ENCODE measurements around the gene LY6G6C.

LY6G6C gene

DNA sequence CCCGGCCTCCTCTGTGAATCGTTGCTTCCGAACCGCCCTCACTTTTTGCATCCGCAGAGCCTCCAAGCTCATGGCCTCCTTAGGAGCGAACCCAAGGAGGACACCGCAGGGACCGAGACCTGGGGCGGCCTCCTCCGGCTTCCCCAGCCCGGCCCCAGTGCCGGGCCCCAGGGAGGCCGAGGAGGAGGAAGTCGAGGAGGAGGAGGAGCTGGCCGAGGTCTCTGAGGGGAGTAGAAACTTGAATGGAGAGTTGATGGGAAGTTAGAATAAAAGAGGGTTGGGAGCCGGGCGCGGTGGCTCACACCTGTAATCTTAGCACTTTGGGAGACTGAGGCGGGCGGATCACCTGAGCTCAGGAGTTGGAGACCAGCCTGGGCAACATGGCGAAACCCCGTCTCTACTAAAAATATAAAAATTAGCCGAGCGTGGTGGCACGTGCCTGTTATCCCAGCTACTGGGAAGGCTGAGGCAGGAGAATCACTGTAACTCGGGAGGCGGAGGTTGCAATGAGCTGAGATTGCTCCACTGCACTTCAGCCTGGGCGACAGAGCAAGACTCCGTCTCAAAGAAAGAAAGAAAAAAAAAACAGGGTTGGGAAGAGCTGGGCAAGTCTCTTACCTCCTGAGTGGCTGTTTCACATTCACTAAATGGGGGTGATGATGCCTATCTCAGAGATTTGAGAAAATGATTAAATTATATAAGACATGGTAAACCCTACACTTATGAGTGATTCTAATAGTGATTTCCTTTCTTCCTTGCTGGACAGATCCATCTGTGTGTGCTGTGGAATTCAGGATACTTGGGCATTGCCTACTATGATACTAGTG lies 19.1 kb upstream of the LY6G6C start:
- DNase-seq: no peak

DNA sequence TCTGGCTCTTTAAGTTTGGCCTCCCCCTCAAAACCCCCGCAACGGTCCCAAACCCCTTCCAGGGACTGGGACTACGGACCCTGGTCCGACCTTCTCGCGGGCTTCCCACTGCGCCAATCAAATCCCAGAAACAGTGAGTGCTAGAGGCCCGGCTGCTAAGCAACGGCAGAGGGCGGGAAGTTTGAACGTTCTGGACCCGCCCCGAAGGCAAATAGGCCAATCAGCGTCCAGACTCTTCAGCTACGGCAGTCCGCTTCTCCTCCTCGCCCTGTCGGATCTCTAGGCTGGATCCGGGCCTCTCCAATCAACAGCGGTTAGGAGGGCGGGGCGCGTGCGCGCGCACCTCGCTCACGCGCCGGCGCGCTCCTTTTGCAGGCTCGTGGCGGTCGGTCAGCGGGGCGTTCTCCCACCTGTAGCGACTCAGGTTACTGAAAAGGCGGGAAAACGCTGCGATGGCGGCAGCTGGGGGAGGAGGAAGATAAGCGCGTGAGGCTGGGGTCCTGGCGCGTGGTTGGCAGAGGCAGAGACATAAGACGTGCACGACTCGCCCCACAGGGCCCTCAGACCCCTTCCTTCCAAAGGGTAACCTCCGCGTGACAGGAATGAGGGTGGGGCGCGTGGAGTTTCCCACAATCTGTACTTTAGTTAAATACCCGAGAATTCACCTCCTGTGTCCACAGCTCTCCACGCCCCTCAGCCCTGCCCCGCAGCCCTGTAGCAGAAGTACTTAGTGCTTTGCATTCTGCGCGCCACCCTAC lies 18.3 kb upstream of the LY6G6C start, which contains the start of gene MSH5:
Gene MSH5 (plus strand): TSS at position 367 of the 758 bp plus-strand sequence. CDS start 462 bp downstream, outside the sequence.
- DNase-seq: peak; percentile 99

DNA sequence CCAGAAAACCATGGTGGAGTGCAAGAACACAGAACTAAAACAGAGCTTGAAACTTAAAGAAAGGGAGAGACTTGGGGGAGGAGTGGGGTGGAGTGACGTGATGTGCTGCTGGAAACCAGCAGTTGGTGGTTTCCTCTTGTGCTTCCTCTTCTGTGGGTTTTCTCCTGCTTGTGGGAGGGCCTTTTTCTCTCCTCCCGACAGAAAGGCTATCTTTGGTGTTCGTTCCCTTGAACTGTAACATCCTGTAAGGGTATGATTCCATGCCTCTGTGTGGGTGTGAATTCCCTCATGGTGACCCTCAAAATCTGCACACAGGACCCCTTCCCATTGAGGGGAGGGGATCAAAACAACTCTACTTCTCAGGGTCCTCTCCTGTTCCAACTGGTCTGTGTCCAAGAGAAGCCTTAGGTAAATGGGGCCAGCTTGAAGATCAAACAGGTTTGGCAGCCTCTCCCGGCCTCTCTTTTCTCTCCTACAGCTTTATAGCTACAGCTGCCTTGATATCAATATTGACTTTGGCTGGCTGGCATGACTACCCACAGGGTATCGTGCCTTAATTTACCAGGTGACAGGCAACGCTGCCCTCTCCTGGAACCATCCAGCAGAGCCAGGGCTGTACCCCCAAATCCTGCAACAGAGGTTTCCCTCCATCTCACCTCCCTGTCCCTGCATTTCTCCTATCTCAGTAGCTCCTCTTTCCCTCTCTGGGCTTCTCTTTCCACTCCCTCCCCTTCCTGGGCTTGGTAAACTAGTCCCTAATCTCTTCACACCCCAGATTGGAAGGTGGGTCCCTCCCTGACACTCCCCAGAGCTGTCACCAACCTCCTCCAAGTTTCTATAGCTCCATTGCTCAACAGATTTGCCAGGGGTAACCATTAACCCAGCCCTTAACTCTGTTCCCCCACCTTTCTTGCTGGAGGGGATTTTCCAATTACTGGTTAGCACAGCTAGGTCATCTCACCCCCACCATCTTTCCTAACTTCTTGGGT lies 16.7 kb upstream of the LY6G6C start:
- DNase-seq: peak; percentile 49

DNA sequence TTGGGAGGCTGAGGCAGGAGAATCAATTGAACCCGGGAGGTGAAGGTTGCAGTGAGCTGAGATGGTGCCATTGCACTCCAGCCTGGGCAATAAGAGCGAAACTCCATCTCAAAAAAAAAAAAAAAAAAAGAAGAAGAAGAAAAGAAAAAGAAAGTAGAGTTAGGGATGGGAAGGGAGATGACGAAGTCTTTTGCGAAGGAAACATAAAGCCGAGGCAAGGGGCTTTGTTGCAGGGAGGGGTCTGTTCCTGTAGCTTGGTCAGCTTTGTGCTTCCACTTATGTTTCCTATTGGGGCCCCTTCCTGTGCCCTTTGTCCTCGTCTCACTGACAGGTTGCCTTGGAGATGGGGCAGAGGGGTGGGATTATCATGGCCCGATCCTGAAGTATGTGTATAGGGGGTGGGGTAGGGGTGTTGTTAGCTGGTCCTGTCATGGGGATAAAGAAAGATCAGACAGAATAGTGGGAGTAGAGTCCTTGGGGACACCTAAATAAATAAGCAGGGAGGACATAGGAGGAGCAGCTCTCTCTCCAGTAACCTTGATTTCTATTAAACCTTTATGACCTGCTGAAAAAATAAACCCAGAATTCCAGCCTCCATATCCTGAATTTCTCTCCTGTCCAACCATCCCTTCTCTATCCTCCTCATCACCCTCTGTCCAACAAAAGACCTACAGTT lies 15.9 kb upstream of the LY6G6C start:
- peak; percentile 55 for DNase-seq

DNA sequence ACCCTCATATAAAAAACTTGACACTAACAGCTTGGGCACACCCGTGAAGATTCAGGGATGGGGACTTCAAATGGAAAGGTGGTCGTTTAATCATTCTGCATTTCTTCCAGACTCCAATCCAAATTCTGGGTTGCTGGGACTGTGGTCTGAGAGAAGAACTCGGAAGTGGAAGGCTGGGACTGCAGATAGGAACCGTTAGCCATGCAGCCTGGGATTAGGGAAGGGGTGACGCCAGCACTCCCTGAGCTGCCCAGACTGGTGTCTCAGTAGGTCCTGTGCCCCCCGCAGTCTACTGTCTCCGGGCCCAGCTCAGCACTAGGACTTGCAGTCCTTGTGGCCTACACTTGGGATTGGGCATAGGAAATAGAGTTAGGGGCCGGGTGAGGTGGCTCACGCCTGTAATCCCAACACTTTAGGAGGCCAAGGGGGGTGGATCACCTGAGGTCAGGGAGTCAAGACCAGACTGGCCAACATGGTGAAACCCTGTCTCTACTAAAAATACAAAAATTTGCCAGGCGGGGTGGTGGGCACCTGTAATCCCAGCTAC lies 15.3 kb upstream of the LY6G6C start:
- DNase-seq: no peak

DNA sequence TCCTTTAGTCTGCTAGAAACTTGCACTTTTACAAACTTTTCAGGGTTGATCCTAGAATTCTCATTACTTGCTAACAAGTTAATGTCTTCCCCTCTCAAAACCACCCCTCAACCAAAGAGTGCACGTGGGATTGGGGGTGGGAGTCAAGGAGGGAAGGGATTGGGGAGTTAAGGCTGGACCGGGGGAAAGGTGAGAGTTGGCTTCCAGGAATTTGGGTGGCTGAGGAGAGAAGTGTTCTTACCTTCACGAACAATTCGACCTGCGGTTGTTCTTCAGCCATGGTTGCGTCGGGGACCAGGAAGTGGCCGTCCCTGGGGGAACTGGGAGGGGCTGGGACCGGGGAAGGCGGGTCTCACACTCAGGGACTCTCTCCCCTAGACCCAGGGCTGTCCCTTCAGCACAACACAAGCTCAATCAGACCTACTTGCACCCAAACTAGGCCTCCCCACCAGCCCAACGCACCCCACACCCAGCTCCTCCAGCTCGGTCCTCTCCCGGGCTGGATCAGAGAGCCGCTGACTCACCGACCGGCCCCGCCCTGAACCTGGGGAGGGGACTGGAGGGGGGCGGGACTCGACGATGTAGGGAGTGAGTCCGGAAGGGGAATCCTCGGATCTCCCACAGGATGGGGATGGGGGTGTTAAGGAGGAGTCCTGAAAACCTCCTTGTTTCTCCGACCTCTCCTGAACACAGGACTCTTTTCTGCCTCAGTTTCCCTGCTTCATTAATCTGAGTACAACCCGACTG lies 14.6 kb upstream of the LY6G6C start, which contains the start of gene CLIC1:
Gene CLIC1 (minus strand): TSS at position 510 of the 747 bp plus-strand sequence. CDS start 230 bp downstream, at position 280.
- DNase-seq: peak; percentile 71

DNA sequence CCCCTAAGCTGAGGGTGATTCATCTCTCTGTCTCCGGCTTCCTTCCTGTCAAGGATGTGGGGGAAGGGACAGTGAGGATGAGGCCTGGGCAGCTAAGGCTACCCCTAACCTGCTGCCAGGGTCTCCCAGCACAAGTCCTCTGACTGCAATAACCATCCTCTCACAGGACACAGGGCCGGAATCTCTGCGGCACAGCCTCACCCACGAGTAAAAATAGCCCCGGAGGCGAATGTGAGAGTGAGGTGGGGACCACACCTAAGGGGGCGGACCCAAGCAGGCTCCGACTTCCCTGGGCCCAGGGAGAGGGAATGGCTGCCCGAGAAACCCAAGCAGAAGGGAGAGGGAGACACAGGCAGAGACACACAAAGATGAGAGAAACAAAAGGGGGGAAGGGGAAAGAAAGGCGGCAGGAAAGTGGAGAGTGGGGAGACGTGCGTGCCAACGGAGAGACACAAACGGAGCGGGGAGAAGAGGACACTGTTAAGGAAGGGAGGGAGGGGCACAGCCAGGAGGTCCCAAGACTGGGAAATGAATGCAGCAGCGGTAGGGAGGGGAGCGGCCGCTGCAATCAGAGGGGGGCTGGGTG lies 13.4 kb upstream of the LY6G6C start:
- DNase-seq: peak; percentile 23

DNA sequence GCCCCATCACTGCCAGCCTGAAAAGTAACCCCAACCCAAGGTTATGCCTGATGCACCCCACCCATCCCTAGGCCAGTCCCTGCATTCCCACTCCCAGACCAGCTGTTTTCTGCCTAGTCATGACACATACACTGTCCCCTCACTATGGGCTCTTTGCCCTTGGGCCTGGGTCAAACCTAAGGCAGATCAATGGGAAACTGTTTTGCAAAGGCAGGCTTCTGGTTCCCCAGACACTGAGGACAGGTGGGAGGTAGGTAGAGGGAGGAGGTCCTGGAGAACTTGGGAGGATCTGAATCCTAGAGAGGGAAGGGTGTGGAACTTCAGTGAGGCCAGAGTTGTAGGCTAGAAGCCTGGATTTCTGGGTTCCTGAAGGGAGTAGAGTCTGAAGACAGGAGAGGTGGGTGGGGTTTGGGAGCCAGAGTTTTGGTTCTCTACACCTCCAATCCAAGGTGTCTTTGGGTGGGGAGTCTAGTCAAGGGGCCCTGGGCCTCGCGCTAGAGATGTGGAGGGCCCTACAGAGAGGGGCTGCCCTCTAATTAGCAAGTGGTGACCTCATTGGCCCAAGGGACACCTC lies 12.8 kb upstream of the LY6G6C start:
- no peak for DNase-seq

DNA sequence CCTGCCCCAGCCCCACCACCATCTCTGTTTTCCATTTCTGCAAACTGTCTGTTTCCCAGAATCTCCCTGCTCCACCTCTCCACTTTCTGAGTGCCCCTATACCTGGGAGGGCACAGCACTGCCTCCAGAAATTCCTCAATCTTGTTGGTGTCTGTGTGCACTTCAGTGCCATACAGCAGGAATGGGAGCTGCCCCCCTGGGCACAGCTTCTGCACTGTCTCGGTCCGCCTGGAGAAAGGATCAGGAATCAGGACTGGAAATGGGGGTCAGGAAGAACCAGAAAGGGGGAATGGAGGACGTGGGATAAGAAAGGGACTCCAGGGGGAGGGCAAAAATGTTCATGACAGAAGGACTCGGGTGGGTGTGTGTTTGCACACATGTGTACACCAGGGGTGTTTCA lies 12.2 kb upstream of the LY6G6C start:
- no peak for DNase-seq

DNA sequence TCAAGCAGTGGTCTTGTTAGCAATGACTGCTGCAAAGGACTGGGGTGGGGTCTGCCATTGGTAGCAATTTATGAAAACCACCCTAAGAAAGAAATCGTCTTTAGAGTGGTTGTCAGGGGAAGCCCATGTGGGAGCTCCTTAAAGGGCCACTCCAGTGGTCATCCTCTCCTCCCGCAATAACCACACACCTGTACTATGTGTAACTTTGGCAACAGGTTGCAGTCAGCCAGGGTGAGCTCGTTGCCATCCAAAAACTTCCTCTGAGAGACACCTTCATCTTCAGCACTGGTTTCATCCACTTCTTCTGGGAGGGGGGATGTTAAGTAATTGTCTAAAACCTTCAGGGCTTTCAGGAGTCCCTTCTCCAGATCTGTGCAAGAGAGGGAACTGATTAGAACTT lies 10.5 kb upstream of the LY6G6C start:
- no peak for DNase-seq

DNA sequence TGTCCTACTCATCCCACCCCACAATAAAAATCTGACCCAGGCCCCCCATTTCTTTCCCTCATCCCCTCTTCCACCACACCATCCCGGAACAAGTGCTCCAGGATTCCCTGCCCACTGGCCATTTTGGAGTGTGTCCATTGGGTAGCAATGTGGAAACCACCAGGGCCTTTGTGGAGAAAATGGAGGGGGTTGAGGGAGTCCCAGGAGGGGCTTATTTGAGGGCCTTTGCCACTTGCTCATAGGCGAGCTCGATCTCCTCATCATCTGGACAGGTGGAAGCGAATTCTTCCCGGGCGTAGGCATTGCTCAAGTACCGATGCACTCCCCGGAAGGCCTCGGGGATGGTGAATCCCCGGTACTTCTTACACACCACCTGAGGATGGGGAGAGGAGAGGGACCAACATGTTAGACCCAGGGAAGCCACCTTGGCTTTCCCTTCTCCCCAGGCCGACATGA lies 9.1 kb upstream of the LY6G6C start:
- DNase-seq: no peak

DNA sequence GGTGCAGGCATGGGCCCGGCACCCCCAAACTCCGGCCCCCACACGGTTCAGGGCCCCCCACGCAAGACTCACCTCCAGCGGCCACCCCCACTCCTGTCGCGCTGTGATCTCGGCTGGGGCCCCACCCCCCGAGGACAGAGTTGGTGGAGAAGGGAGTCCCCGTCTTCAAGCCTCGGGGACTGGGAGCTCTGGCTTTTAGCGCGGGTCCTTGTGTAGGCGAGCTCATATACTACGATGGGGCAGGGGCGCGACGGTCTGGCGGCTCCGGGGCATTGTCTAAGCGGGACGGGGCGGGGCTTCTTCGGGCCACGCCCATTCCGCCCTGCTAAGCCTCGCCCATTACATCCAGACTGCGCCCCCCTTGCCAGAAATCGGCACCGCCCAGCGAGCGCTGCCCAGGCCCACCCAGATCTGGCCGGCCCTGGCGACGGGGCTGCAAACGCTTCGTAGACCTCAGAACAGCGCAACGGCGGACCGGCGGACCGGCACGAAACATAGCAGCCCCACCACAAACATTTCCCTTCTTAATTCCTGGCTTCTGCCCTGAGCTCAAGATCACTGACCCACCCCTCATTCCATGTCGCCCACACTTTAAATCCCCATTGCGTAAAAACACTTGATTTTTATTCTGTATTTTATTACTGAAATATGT lies 8.6 kb upstream of the LY6G6C start:
- peak; percentile 87 for DNase-seq

DNA sequence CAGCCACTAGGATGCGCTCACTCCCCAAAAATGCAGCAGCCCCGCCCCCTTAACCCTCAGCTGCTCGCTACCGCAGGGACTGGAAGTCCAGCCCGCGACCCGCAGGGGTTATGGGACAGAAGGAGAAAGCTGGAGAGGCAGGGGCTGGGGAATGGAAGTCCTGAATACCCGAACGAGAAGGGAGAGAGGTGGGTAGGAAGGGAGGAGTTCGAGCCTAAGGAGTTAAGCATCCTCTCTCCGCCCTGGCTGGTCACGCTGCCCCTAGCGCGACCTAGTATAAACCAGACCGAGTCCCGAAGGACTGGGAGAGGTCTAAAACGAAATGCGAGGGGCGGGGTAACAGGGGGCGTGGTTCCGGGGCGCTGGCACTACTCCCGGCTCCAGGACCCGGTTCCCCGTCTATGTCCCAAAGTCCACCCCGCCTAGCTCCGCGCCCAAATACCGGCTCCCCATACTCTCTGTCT lies 8.0 kb upstream of the LY6G6C start:
- DNase-seq: peak; percentile 85

DNA sequence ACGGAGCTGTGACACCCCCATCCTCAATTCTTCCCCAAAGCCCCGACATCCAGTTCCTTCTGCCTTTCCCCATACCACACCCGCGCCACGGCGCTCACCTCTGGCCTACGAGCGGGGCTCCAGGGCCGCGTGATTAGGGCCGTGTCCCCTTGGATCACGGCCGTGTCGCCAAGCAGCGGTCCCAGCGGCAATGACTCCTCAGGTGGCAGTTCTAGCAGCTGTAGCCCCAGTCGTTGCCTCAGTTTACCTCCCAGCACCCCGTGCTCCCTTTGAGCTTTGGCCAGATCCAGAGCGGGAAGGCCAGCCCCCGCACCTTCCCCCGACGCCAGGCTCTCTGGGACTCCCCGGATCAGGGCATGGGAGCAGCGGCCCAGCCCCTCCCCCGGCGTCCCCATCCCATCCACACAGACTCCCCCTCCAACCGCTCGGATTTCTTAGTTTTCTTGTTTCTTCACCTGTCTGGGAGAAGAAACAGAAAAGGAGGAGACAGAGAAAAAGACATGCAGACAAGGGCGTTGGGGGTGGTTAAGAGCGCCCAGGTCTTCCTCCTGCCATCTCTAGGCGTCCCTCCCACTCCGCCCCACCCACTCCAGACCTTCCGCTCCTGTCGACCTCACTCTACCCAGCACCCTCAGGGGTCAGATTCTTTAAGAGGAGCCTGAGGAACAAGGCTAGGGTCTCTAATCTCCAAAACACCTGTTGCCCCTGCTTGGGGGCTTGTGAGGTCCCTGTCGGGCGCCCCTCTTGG lies 7.4 kb upstream of the LY6G6C start, which contains the start of gene DDAH2:
Gene DDAH2 (minus strand): TSS at position 533 of the 748 bp plus-strand sequence. CDS start 138 bp downstream, at position 395.
- DNase-seq: no peak

DNA sequence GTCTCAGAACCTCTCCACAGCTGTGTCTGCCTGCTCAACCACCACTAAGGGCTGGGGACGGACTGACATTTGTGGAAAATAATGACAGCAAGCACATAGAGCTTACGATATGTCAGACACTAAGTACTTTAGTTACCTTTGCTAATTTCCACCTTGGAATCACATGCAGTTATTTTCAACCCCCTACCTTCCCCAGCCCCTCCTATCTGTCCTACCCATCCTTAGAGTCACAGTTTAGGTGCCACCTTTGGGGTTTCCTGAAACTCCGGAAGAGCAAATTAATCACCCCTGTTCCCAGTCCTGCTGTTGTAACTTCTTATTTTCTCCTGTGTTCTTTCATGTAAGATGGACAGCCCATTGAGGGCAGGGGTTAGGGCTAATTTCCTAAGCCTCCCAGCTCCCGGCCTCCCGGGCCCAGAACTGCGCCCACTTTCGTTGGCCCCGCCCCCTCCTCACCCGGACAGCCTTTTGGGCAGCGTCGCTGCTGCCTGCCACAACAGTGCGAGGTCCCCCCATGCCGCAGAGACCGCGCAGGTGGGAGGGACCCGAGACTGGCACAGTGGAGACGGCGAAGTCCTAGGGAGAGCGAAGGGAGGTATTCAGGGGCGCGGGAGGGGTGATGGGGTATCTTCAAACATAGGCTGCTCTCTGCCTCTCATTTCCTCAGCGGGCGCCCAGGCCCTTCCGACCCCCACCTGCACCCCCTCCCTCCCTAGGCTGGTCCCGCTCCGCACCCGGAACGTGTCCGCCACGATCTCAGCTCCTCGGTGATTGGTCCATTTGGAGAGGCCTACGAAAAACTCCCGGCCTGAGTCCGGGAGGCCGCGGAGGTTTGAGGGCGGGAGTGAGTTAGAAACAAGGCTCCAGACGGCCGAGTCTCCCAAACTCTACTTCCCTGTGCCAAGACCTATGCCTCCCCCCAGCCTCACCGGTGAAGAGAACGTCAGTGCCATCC lies 6.4 kb upstream of the LY6G6C start:
- DNase-seq: no peak

DNA sequence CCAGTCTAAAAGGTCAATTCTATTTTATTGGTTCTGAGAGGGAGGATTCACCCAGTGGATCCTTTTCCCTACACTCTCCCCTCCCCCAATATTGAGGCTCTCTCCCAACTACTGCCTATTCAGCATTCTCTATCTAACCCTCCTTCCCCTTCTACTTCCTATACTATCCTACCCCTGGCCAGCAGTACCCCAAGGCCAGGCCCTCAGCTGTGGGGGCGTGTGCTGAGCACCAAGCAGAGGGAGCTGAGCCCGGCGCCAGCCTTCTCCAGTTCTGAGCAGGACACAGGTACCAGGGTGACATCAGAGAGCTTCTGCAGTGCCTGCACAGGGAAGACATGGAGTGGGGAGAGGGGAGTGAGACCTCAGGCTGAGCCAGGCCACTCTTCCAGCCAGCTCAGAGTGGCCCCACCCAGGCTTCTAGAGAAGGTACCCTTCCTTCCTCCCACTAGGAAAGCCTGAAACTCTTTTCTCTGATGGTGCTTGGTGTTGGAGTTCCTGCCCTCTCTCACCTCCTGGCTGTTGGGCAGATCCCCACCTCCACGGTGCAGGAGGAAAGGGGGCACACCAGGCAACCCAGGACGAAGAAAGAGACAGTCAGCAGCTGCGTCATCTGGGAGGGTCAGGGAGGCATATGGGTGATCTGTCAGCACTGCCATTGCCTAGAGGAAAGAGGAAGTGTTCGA lies 5.6 kb upstream of the LY6G6C start:
- DNase-seq: no peak

Data from NCI-H2227 treated with DMSO at 0.1 percent for 48 hours (cell line).